Bladder microvascular endothelial cell (primary cell): Measurements from ENCODE around the gene PLAAT4. TPM values are rescaled to one million over a fixed set of nuclear protein-coding genes. Genes with fewer than 3 reads are reported as not detected.

Experiments used
- total RNA-seq: library from RNA; depleted of rRNA; stranded (reverse); fragments of >200 nt; gene quantifications from 2 replicates; pipeline ENCODE4 v1.2.3, GENCODE V29; 2014

Gene PLAAT4, protein sequence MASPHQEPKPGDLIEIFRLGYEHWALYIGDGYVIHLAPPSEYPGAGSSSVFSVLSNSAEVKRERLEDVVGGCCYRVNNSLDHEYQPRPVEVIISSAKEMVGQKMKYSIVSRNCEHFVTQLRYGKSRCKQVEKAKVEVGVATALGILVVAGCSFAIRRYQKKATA
- 2.5 and 5.5 TPM in 2 replicates for total RNA-seq

GRCh38 chr11:63536669-63537292 is at the start of gene PLAAT4:
TSS of gene PLAAT4 (plus strand) at chr11:63536808. CDS start at chr11:63536869, 61 bp downstream.

GRCh38 chr11:63490551-63491239 is 45.9 kb upstream of the PLAAT4 start, which contains the start of gene PLAAT5:
TSS of gene PLAAT5 (minus strand) at chr11:63491167. CDS start at chr11:63491034, 133 bp downstream.

DNA sequence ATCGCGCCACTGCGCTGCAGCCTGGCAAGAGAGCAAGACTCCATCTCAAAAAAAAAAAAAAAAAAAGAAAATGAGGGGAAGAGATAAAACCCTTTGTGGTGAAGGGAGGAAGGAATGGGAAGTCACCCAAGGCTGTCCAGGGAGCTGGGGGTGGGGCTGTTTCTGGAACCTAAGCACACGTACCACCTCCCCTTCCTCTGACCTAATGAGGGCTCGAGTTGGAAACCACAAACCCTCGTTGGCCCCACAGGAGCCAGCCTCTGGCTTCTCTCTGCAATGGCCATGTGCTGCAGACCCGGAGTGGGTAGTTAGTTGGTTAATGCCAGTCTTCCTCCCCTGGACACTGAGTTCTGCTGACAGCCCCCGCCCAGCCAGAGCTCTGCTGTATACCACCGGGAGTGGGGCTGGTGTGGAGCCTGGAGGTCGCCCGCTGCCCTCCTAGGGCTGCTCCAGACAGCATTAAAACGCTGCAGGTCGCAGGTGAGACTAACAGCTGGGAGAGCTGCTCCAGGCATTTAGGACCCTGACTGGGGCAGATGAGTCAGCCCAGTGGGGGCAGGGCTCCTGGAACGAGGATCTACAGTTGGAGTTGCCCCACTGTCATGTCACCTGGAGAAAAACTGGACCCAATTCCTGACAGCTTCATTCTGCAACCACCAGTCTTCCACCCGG is 30.6 kb upstream of the PLAAT4 start, which contains the start of gene LGALS12:
TSS of gene LGALS12 (plus strand) at position 228 of the 672 bp plus-strand sequence. CDS start at position 603, 375 bp downstream.

GRCh38 chr11:63563201-63564055 is 26.8 kb downstream of the PLAAT4 start, which contains the start of gene PLAAT2:
TSS of gene PLAAT2 (minus strand) at chr11:63563379. CDS start at chr11:63563324, 55 bp downstream.

Other genes with a start within 250 kb of the PLAAT4 start
- not detected in 2 replicates for gene SLC22A9, start 167.0 kb upstream of the PLAAT4 start, total RNA-seq
- gene PLAAT5, start 45.6 kb upstream of the PLAAT4 start, total RNA-seq: not detected in 2 replicates
- gene LGALS12, start 30.7 kb upstream of the PLAAT4 start, total RNA-seq: not detected in 2 replicates
- gene PLAAT2, start 26.6 kb downstream of the PLAAT4 start, total RNA-seq: 0.13 TPM in 1 of 2 replicates, not detected in the other
- 22.8 and 73.0 TPM in 2 replicates for gene PLAAT3, start 77.6 kb downstream of the PLAAT4 start, total RNA-seq
- gene ATL3, start 134.6 kb downstream of the PLAAT4 start, total RNA-seq: 84.9 and 87.6 TPM in 2 replicates
- gene RTN3, start 144.7 kb downstream of the PLAAT4 start, total RNA-seq: 30.8 and 73.8 TPM in 2 replicates
- gene ZFTA, start 232.0 kb downstream of the PLAAT4 start, total RNA-seq: 10.7 and 10.8 TPM in 2 replicates